HG03342 (cell line): ENCODE results near the gene B3GNT5.

ENCODE experiments used
- ATAC-seq: cut with Tn5 transposase; IDR thresholded peaks from one replicate; pipeline ENCODE4 v1.9.1; 2021; ENCODE audit warnings: mild to moderate bottlenecking, moderate library complexity; ENCODE audit not compliant: unreplicated experiment

Gene B3GNT5

DNA sequence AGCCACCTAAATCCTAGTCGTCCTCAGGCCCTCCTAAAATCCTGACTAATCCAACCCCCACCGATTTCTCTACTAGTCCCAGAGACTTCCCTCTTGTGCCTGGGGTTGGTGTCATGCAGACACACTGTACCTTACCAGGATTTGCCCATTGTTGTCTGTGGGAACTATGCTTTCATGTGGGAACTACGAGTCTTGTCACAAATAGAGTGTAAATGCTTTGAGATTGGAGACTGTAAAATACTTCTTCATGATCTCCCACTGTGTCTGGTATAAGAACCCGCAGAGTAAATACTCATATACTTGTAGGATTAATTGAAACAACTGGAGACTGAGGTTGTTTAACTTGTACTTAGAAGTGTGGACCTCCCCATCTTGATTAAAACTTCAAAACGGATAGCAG lies 11.2 kb downstream of the B3GNT5 start:
- ATAC-seq, result no peak

DNA sequence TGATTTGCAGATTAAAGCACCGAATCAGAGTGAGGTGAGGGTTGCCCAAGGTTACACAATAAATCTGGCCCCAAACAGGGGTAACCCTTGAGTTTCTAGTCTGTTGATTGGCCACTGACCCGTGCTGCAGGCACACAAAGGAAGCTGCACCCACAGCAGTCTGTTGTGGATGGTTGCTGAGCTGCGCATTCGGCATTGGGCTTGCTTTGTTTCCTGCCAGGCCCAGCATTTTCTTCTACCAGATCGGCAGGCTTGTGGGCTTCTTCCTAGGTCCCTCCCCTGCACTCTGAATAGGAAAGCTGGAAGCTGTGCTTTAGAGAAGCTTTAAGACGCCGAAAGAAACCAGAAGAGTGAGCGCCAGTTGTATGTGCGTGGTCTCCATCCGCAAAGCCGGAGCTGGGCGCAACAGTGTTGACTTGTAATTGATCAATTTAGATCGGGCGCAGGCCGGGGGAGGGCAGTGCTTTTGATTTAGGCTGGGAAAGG lies 12.1 kb downstream of the B3GNT5 start:
- ATAC-seq, result no peak

GRCh38 chr3:183265834-183266417 lies 12.9 kb downstream of the B3GNT5 start:
- ATAC-seq, result no peak

- ATAC-seq, result no peak
Measured at GRCh38 chr3:183266454-183266853, 13.4 kb downstream of the B3GNT5 start.

DNA sequence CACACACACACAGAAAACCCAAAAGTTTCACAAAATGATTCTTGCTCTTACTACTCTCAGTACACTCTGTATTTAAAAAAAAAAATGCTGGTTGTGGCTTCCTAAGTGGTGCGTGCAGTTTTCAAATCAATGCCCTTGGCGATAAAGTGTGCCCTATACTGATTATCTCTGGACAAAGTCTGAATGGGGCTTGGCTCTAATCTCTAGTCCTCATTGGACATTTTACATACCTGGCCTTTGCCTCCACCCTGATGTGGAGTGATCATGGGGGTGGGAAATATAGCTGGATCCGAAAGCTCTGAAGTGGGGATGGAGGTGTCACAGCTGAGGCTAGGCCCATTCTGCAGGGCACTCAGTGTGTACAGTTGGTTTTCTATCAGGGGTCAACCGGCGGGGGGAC lies 14.1 kb downstream of the B3GNT5 start:
- no peak for ATAC-seq

DNA sequence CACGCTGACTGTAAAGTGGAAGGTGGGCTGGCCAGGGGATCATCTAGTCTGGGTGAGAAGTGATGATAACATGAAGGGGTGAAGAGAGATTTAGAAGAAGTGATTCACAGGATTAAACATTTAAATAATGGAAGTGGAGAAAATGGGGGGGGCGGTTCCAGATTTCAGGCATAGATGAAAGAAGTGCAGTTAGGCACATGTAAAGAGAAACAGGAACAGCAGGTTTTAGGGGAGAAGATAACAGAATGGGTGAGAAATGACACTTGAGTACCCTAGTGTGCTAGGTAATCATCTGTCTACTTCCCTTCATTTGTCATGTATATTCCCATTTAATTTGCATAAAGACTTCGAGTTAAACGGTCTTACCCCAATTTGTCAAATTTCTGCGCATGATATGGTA lies 15.3 kb downstream of the B3GNT5 start:
- no peak for ATAC-seq

- ATAC-seq, result no peak
Measured at GRCh38 chr3:183269345-183269744, 16.3 kb downstream of the B3GNT5 start.

- ATAC-seq, result no peak
Measured at GRCh38 chr3:183270344-183270743, 17.3 kb downstream of the B3GNT5 start.

DNA sequence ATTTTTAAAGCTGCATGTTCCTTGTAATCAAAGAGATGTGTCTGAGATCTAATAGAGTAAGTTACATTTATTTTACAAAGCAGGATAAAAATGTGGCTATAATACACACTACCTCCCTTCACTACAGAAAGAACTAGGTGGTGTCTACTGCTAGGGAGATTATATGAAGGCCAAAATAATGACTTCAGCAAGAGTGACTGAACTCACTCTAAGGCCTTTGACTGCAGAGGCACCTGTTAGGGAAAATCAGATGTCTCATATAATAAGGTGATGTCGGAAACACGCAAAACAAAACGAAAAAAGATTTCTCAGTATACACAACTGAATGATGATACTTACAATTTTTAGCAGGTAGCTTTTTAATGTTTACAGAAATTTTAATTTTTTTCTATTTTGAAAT lies 19.1 kb downstream of the B3GNT5 start:
- no peak for ATAC-seq

- ATAC-seq, result no peak
Measured at GRCh38 chr3:183272791-183273190, 19.7 kb downstream of the B3GNT5 start.

DNA sequence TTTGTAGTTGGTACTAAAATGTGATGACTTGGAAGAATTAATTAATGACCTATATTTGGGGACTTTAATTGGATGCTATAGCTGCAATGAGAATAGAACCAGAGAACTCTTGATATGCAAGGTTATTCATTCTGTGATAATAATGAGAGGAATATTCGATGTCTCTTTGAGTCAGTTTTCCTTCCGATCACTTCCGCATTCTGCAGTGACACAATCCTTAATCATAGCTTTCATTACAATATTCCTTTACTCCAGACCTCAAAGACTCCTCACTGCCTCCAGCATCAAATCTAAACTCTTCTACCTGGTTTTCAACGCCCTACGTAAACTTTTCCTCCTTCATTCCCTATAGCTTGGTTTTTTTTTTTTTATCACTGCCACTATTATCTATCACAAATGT lies 21.6 kb downstream of the B3GNT5 start:
- ATAC-seq, result no peak

DNA sequence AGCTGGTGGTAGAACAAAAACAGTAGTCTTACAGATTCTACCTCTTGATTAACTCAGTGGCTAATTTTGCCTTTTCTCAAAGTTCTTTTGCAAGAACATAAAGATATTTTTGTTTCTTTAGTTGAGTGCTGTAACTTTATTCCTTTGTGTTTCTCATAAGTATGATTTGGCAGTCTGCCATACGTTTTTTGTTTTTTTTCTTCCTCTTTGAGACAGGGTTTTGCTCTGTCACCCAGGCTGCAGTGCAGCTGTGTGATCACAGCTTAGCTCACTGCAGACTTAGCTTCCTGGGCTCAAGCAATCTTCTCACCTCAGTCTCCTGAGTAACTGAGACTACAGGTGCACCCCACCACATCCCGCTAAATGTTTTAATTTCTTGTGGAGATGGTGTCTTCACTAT lies 22.4 kb downstream of the B3GNT5 start:
- ATAC-seq, result no peak

DNA sequence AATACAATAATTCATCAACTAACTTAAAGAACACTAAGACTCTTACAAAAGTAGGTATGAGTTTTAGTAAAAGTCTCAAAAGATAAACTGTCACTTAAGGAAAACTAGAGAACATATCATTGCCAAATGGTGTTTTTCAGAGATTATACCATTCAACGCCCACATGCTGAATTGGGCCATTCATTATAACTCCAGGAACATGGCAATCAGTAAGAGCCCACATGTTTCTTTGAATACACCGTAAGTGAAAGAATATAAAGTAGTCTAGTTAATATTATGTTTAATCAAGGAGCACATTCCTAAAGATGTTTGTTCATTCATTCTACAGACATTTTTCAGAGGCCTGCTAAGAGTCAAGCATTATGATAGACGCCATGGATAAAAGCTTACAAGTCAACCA lies 22.9 kb downstream of the B3GNT5 start:
- no peak for ATAC-seq

- ATAC-seq, result no peak
Measured at GRCh38 chr3:183277260-183277659, 24.2 kb downstream of the B3GNT5 start.

DNA sequence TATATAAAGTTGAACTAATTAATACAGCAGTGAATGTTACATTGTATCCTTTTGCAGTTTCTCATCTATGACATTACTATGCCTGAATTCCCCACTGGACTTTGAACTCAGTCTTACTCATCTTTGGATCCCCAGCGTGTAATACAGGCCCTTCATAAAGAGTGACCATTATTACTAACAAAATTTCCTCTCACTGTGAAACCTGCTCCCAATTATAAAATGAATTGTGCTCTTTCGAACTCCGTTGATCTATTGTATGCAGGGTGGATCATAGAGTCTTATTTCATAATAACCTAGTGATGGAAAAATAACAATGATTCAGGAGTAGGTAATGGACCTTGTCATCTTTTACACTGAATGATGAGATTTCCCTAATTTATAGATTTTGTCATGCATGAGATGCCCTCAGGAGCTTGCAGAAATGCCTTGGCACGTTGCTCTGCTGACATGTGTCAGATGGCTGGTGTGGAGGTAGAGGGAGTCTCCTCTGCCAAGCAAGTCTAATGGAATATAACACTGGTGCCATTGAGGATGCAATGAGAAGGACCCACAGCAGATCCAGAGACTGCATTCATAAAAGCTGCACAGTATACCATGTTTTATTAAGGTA lies 25.5 kb downstream of the B3GNT5 start:
- ATAC-seq, result no peak

DNA sequence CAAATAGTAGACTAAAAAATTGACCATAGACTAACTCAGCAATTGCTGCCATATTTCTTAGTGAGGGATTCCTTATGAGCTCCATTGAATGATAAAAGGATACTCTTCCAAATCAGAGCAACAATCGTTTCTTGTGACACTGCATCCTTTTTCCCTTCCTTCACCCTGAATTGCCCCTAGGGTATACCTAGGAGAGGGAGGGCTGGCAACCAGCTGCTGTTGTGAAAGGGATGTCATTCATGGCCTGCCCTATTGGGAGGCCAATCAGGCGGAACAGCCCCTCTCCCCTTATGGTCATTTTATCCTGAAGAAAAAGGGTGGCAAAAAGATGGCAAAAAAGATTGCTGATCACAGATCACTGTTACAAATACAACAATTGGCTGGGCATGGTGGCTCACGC lies 26.3 kb downstream of the B3GNT5 start:
- no peak for ATAC-seq

- no peak for ATAC-seq
Measured at GRCh38 chr3:183281126-183281797, 28.2 kb downstream of the B3GNT5 start.

DNA sequence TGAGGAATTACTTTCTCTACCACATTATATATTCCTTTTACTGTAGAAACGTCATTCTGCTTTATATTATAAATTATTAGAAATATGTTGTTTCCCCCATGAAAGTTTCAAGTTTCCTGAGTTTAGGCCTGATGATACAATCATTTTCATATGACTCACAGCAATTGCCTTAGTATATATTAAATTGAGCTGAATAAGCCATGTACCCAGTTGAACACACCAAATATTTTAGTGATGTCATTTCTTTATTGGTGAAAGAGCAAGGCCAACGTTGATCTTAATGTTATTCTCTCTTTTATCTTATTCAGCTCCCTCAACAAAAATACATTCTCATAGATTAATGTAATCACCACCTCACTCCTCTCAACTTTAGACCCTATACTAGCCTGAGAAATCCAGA lies 30.8 kb downstream of the B3GNT5 start:
- no peak for ATAC-seq

DNA sequence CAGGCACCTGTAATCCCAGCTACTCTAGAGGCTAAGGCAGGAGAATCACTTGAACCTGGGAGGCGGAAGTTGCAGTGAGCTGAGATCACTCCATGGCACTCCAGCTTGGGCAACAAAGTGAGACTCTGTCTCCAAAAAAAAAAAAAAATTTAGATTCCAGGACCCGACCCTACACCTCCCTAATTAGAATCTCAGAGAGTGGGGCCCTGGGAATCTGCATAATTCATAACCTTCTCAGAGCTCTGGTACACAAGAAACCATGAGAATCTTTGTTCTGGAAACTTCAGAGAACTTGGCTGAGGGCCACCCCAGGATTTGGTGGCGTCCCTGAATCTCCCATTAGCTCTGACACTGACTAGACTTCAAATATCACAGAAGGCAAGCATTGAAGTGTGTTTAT lies 31.5 kb downstream of the B3GNT5 start:
- no peak for ATAC-seq

DNA sequence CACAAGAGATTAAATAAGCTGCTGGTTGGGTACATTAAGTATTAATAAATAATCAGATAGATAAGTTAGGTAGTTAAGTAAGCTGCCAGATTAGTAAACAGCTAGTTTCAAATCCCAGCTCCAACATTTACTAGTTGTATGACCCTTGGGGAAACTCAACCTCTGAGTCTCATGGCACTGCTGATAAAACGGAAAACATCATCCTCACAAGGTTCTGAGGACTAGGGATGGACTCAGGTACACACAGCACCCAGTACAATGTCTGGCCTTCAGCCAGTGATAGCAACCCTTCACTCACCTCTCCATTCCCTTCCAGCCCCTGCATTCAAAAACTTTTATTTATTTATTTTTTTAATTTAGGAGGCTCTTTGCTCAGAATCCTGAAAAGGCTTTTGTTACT lies 32.3 kb downstream of the B3GNT5 start:
- ATAC-seq, result no peak

DNA sequence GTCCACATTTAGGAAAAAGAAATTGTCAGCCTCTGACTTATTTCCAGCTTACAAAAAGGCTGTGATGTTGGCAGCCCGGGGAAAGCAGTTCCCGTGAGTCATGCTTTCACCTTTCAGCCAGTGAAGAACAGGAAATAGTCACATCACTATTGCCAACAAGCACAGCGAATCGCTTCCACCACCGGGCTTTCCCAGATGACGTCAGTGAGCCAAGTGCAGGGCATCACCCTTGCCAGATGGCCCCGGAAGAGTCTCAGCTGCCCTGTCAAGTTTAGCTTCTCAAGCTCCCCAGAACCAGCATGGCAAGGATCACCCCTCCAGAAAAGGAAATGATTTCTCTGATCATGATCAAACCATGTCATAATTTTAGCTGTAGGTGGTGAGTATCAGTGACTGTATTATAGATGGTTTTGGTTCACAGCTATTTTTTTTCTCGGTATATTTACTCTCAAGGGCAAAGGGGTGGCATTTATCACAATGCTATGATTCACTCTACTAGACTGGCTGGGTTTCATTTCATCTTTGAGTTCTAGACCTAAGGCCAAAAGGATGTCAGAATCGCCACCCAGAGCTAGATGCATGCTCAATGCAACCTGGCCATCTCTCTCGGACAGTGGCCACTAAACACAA lies 32.9 kb downstream of the B3GNT5 start:
- ATAC-seq, result peak; percentile 95
